Fibroblast of the aortic adventitia (primary cell): ENCODE results near the gene LCORL. TPM values are rescaled to one million over a fixed set of nuclear protein-coding genes. Genes with fewer than 3 reads are reported as not detected.

Experiments used
- DNase-seq: peaks from one replicate; pipeline ENCODE4 v3.0.0-alpha.2; 2010; ENCODE audit warnings: low read depth
- H3K4me3 ChIP-seq: 2 replicates; pipeline ENCODE4 v1.5.1; 2011; ENCODE audit warnings: low read depth, mild to moderate bottlenecking, control low read depth, low read length, moderate library complexity
- CTCF ChIP-seq: IDR thresholded peaks from 2 replicates; pipeline ENCODE4 v1.5.1; 2011; ENCODE audit warnings: mild to moderate bottlenecking, low read length, control low read depth, inconsistent platforms; ENCODE audit not compliant: insufficient read depth
- total RNA-seq: library from RNA; depleted of rRNA; stranded (reverse); fragments of >200 nt; gene quantifications from 2 replicates; pipeline ENCODE4 v1.2.3, GENCODE V29; 2012; ENCODE audit warnings: low replicate concordance

The LCORL gene
- total RNA-seq, 1 donor = 11.0 TPM

GRCh38 chr4:17941731-17942130 lies 79.8 kb downstream of the LCORL start:
- no peak overlapping the region for H3K4me3 ChIP-seq
- DNase-seq = peak; percentile 16
- no peak for TF ChIP-seq CTCF

GRCh38 chr4:17939054-17939453 lies 82.5 kb downstream of the LCORL start:
- H3K4me3 ChIP-seq = no peak overlapping the region
- no peak for DNase-seq
- TF ChIP-seq CTCF = no peak

GRCh38 chr4:17934286-17934685 lies 87.3 kb downstream of the LCORL start:
- DNase-seq = peak; percentile 36
- peak; percentile 31 for TF ChIP-seq CTCF
- H3K4me3 ChIP-seq = no peak overlapping the region

- H3K4me3 ChIP-seq = no peak overlapping the region
- DNase-seq = no peak
- TF ChIP-seq CTCF = no peak
Measured at GRCh38 chr4:17933126-17933525, 88.4 kb downstream of the LCORL start.

- no peak for TF ChIP-seq CTCF
- H3K4me3 ChIP-seq = no peak overlapping the region
- no peak for DNase-seq
Measured at GRCh38 chr4:17932041-17932440, 89.5 kb downstream of the LCORL start.

GRCh38 chr4:17930256-17930655 lies 91.3 kb downstream of the LCORL start:
- TF ChIP-seq CTCF = no peak

GRCh38 chr4:17924189-17924588 lies 97.4 kb downstream of the LCORL start:
- H3K4me3 ChIP-seq = no peak overlapping the region
- DNase-seq = no peak
- no peak for TF ChIP-seq CTCF

More at GRCh38 chr4:17930256-17930655, 91.3 kb downstream of the LCORL start:
- DNase-seq = no peak
- no peak overlapping the region for H3K4me3 ChIP-seq
